ENCODE results near the gene GABARAP.
A peak's percentile ranks its signal among the peaks of the same experiment; 100 is the strongest.

Gene GABARAP

GRCh38 chr17:7283471-7284216 lies 41.4 kb upstream of the GABARAP start:
- H3K4me3 ChIP-seq (ENCODE audit: insufficient read depth, low read length, poor library complexity, severe bottlenecking), result no peak overlapping the region
- TF ChIP-seq EZH2phosphoT487 (conservative IDR thresholded peaks at IDR 0.05; ENCODE audit: low read length) (no peak), CTCF (IDR thresholded peaks at IDR 0.05; ENCODE audit: insufficient read depth, low read length, poor library complexity, severe bottlenecking) (no peak)
- no peaks in the 10 kb centered on the region for H3K36me3 ChIP-seq (ENCODE audit: low read length)
- H4K20me1 ChIP-seq (ENCODE audit: low read depth, low read length), result no peaks in the 10 kb centered on the region
- H2AFZ ChIP-seq (ENCODE audit: low read depth, low read length, severe bottlenecking), result no peak overlapping the region
- no peaks in the 10 kb centered on the region for H3K27me3 ChIP-seq (ENCODE audit: low read length)
- H3K9me3 ChIP-seq (ENCODE audit: insufficient read depth, low read length), result no peaks in the 10 kb centered on the region
- H3K4me2 ChIP-seq (ENCODE audit: low read depth, low read length, poor library complexity, severe bottlenecking), result no peak overlapping the region
- peaks cover 4% of the 10 kb centered on the region; the same call in 1 of the 2 replicates for H3F3A ChIP-seq (ENCODE audit: insufficient read depth)
- H3K27ac ChIP-seq (ENCODE audit: low read depth, low read length), result no peak overlapping the region
- H3K79me2 ChIP-seq (ENCODE audit: insufficient read depth, low read length), result no peaks in the 10 kb centered on the region
- H3K9me2 ChIP-seq (replicated peaks; ENCODE audit: insufficient read depth, low read length), result no peaks in the 10 kb centered on the region
- no peak overlapping the region for H3K9ac ChIP-seq (ENCODE audit: low read length)

GRCh38 chr17:7282752-7283321 lies 40.6 kb upstream of the GABARAP start:
- Histone ChIP-seq H3K9me3 (ENCODE audit: insufficient read depth, low read length) (no peaks in the 10 kb centered on the region), H3K4me2 (ENCODE audit: low read depth, low read length, poor library complexity, severe bottlenecking) (no peak overlapping the region), H3K27me3 (ENCODE audit: low read length) (no peaks in the 10 kb centered on the region), H3K27ac (ENCODE audit: low read depth, low read length) (no peak overlapping the region), H3K36me3 (ENCODE audit: low read length) (no peaks in the 10 kb centered on the region), H4K20me1 (ENCODE audit: low read depth, low read length) (no peaks in the 10 kb centered on the region), H2AFZ (ENCODE audit: low read depth, low read length, severe bottlenecking) (no peak overlapping the region), H3K9me2 (replicated peaks; ENCODE audit: insufficient read depth, low read length) (no peaks in the 10 kb centered on the region), H3K79me2 (ENCODE audit: insufficient read depth, low read length) (no peaks in the 10 kb centered on the region), H3K4me3 (ENCODE audit: insufficient read depth, low read length, poor library complexity, severe bottlenecking) (no peak overlapping the region), H3K9ac (ENCODE audit: low read length) (no peak overlapping the region), H3F3A (ENCODE audit: insufficient read depth) (peaks cover 4% of the 10 kb centered on the region; the same call in 1 of the 2 replicates)
- TF ChIP-seq EZH2phosphoT487 (conservative IDR thresholded peaks at IDR 0.05; ENCODE audit: low read length) (no peak), CTCF (IDR thresholded peaks at IDR 0.05; ENCODE audit: insufficient read depth, low read length, poor library complexity, severe bottlenecking) (no peak)

DNA sequence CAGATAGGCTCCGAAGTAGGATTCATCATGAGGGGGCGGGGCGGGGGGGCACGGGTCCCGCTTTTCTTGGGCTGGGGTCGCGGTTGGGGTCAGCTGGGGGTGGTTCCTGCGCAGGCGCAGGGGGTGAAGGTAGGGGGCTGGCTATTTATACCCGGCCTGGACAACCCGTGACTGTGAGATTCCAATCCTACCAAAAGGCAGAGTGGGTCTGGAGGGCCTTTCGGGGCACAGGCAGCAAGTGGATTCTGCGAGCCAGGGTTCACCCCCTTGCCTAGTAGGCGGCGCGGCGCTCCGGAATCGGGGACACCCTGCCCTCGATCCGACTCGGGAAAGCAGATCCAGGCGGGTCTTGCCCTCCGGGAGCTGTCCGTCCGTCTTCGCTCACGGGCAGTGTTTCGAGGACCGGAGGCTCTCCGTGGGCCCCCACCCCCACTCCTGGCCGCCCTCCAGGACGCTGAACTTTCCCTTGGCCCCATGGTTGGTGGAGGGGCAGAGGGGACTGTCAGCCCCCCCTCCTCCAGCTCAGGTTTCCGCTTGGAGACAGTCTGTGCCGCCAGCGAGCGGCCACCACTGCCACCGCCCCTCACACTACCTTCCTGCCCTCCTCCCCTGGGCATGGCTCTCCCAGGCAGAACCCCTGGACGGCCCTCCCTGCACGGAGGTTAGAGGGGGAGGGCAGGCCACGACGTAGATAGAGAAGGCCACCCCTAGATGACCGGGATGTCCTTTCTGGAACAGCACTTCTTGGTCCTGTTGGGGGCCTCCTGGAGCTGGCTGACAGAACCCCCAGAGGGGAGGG lies 39.9 kb upstream of the GABARAP start:
- Histone ChIP-seq H3K27ac (ENCODE audit: low read depth, low read length) (no peak overlapping the region), H3K27me3 (ENCODE audit: low read length) (no peaks in the 10 kb centered on the region), H4K20me1 (ENCODE audit: low read depth, low read length) (no peaks in the 10 kb centered on the region), H3F3A (ENCODE audit: insufficient read depth) (peaks cover 4% of the 10 kb centered on the region; the same call in 1 of the 2 replicates), H3K79me2 (ENCODE audit: insufficient read depth, low read length) (no peaks in the 10 kb centered on the region), H3K4me2 (ENCODE audit: low read depth, low read length, poor library complexity, severe bottlenecking) (peak overlapping the region; percentile 54), H3K36me3 (ENCODE audit: low read length) (no peaks in the 10 kb centered on the region), H3K4me3 (ENCODE audit: insufficient read depth, low read length, poor library complexity, severe bottlenecking) (peak overlapping the region; percentile 31), H3K9me3 (ENCODE audit: insufficient read depth, low read length) (no peaks in the 10 kb centered on the region), H3K9me2 (replicated peaks; ENCODE audit: insufficient read depth, low read length) (no peaks in the 10 kb centered on the region), H3K9ac (ENCODE audit: low read length) (no peak overlapping the region), H2AFZ (ENCODE audit: low read depth, low read length, severe bottlenecking) (no peak overlapping the region)
- TF ChIP-seq CTCF (IDR thresholded peaks at IDR 0.05; ENCODE audit: insufficient read depth, low read length, poor library complexity, severe bottlenecking) (no peak), EZH2phosphoT487 (conservative IDR thresholded peaks at IDR 0.05; ENCODE audit: low read length) (no peak)
